AG04449 (cell line): ENCODE measurements around the gene OR1S2.
"Not testable (repeated sequence)": the region's sequence is repeated elsewhere in the genome, so short reads cannot be mapped to it uniquely, and the experiment has no call there.

ENCODE experiments used
- CTCF ChIA-PET: fragments of 350-600 bp; formaldehyde crosslinking; extraction: SDS; loops from one replicate; lab custom pipeline; 2021; ENCODE audit warnings: antibody characterized with exemption; lab: Yijun Ruan, JAX
- POLR2A ChIA-PET: fragments of 400-600, 350-600 bp; formaldehyde crosslinking; extraction: SDS; loops from one replicate; lab custom pipeline; 2020; ENCODE audit warnings: antibody characterized with exemption, inconsistent platforms; lab: Yijun Ruan, JAX
- DNase-seq: peaks from one replicate; pipeline ENCODE4 v3.0.0-alpha.2; 2010; ENCODE audit warnings: low read depth, low spot score
- H3K4me3 ChIP-seq: 2 replicates; pipeline ENCODE4 v1.5.1; 2011; ENCODE audit warnings: low read depth, mild to moderate bottlenecking, control low read depth, low read length
- TF ChIP-seq, protein P1 (sequence below): IDR thresholded peaks from one replicate; pipeline ENCODE4 v1.5.1; 2011; ENCODE audit warnings: mild to moderate bottlenecking, moderate library complexity, low read length, control low read depth, inconsistent platforms; ENCODE audit not compliant: insufficient read depth; ENCODE audit errors: missing control alignments

The OR1S2 gene, protein sequence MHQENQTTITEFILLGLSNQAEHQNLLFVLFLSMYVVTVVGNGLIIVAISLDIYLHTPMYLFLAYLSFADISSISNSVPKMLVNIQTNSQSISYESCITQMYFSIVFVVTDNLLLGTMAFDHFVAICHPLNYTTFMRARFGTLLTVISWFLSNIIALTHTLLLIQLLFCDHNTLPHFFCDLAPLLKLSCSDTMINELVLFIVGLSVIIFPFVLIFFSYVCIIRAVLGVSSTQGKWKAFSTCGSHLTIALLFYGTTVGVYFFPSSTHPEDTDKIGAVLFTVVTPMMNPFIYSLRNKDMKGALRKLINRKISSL

DNA sequence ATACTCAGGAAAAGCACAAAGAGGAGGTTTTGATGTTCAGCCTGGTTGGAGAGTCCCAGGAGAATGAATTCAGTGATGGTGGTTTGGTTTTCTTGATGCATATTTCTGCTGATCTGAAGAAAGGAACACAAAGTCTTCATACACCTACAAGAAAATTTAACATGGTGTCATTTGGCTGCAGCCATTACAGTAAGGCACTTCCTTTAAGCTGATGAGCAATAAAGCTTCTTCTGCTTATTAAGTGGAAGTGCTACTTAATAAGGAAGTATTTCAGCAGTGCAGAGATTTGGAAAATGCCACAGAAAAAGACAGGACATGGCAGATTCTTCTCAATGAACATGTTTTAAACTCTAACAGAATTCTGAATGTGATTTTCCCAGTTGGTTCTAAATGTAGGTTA, at the start of gene OR1S2:
TSS of gene OR1S2 (minus strand) at position 101 of the 400 bp plus-strand sequence. CDS start at position 101, 0 bp downstream.
- CTCF ChIA-PET, result no interaction called here
- POLR2A ChIA-PET, result no interaction called here
- no peak within 1 kb of the TSS for H3K4me3 ChIP-seq
- TF ChIP-seq, protein P1, sequence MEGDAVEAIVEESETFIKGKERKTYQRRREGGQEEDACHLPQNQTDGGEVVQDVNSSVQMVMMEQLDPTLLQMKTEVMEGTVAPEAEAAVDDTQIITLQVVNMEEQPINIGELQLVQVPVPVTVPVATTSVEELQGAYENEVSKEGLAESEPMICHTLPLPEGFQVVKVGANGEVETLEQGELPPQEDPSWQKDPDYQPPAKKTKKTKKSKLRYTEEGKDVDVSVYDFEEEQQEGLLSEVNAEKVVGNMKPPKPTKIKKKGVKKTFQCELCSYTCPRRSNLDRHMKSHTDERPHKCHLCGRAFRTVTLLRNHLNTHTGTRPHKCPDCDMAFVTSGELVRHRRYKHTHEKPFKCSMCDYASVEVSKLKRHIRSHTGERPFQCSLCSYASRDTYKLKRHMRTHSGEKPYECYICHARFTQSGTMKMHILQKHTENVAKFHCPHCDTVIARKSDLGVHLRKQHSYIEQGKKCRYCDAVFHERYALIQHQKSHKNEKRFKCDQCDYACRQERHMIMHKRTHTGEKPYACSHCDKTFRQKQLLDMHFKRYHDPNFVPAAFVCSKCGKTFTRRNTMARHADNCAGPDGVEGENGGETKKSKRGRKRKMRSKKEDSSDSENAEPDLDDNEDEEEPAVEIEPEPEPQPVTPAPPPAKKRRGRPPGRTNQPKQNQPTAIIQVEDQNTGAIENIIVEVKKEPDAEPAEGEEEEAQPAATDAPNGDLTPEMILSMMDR, result no peak
- DNase-seq, result no peak

DNA sequence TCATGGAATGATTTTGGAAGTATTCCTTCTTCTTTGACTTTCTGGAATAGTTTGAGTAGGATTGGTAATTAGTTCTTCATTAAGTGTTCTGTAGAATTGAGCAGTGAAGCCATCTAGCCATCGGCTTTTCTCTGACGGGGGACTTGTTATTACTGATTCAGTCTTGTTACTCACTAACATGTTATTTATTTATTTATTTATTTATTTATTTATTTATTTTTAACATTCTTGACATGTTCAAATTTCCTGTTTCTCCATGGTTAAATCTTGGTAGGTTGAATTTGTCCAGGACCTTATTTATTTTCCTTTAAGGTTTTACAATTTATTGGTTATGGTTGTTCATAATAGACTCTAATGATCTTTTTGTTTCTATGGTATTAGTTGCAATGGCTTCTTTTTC, 40.0 kb upstream of the OR1S2 start:
- POLR2A ChIA-PET, result no interaction called here
- TF ChIP-seq, protein P1, result no peak
- CTCF ChIA-PET, result no interaction called here
- no peak overlapping the region for H3K4me3 ChIP-seq
- no peak for DNase-seq

DNA sequence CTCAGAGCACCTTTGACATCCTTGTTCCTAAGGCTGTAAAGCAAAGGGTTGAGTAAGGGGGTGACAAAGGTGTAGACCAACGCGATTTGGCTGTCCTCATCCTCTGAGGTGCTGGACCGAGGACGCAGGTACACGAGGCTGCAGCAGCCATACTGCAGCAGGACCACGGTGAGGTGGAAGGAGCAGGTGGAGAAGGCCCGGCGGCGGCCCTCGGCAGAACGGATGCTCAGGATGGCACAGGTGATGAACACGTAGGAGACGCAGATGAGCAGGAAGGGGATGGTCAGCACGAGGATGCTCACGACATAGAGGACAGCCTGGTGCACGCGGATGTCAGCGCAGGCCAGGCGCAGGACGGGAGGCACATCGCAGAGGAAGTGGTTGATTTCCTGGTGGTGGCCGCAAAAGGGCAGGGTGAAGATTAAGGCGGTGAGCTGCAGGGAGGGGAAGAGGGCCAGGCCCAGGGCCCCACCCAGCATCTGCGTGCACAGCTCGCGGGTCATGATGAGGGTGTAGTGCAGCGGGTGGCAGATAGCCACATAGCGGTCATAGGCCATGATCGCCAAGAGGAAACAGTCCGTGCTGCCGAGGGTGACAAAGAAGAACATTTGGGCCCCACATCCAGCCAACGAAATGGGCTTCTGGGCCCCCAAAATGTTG, 24.1 kb upstream of the OR1S2 start:
- CTCF ChIA-PET, result no interaction called here

DNA sequence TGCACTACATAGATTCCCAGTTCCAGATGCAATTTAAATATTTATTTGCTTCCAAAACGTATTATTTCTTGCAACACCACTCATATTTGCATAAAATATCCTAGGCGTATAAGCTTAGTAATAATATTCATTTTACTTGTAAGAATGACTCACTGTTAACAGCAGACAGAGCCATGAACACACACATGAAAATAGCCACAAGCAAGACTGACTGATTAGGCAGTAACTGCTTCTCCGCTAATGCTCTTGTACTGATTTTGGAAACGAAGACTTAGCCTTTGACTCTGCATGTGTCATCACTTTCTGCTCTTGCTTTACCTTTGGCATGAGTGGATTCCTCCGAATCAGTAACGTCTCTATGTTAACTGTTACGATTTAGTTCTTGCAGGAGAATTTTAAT, 18.8 kb upstream of the OR1S2 start:
- CTCF ChIA-PET, result no interaction called here
- no peak overlapping the region for H3K4me3 ChIP-seq
- POLR2A ChIA-PET, result no interaction called here
- no peak for DNase-seq
- TF ChIP-seq, protein P1, result no peak

More for the DNA sequence above, 24.1 kb upstream of the OR1S2 start:
- DNase-seq, result no peak
- no peak overlapping the region for H3K4me3 ChIP-seq
- POLR2A ChIA-PET, result no interaction called here
- TF ChIP-seq, protein P1, result no peak

DNA sequence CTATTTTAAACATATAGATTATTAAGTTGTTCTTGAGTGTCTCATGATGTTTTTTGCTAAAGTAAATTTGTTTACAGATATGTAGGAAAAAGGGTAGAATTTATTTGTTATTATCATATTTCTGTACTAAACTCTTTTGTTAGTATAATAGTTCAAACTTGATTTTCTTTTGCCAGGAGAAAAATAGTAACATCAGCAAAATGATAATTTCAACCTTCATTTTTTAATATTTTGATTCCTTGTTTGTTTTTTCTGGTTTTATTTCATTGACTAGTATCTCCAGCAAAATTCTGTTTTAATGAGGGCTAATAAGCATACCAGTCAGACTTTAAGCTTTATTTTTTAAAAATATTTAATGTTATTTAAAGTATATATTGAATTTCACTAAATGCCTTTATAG, 12.5 kb upstream of the OR1S2 start:
- ChIA-PET POLR2A (no interaction called here), CTCF (no interaction called here)
- TF ChIP-seq, protein P1, result no peak
- DNase-seq, result no peak
- no peak overlapping the region for H3K4me3 ChIP-seq

DNA sequence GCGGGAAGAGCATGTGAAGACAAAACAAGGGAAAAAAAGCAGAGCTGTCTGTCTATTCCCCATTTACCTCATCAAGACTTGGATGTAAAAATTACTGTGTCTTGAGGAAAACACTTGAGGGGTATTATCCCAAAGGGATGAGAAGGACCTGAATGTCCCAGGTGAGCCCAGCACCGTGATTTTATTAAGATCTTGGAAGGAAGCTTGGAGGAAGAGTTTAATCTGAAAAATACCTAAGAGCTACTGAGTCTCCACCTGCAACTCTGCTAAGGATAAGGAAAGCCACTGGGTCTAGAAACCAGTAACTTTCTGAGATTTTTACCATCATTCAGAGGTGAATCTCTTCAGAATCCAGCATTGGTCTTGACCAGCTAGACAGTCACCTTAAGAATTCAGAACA, 8.5 kb upstream of the OR1S2 start, which contains the start of gene OR1S1:
TSS of gene OR1S1 (plus strand) at position 301 of the 400 bp plus-strand sequence.
- DNase-seq, CTCF ChIA-PET, POLR2A ChIA-PET, H3K4me3 ChIP-seq: not testable (repeated sequence)
